Neuronal stem cell (in vitro differentiated cells): ENCODE data around the gene APLP2.

ENCODE experiments used
- DNase-seq: peaks from one replicate; pipeline ENCODE4 v3.0.0-alpha.2; 2013; ENCODE audit warnings: low spot score
- H2AFZ ChIP-seq: one replicate; pipeline ENCODE4 v1.6.1; 2013; ENCODE audit warnings: mild to moderate bottlenecking, low read length, inconsistent platforms
- H2AK5ac ChIP-seq: 2 replicates; pipeline ENCODE4 v1.6.1; 2013; ENCODE audit warnings: low read depth, mild to moderate bottlenecking, inconsistent platforms, low read length, moderate library complexity, mixed read lengths
- H2BK120ac ChIP-seq: 2 replicates; pipeline ENCODE4 v1.6.1; 2013; ENCODE audit warnings: low read depth, mild to moderate bottlenecking, inconsistent platforms, low read length, moderate library complexity, mixed read lengths
- H2BK12ac ChIP-seq: one replicate; pipeline ENCODE4 v1.6.1; 2013; ENCODE audit warnings: low read length, inconsistent platforms
- H2BK15ac ChIP-seq: 2 replicates; pipeline ENCODE4 v1.6.1; 2013; ENCODE audit warnings: mild to moderate bottlenecking, low read length, inconsistent platforms, mixed read lengths
- H2BK5ac ChIP-seq: one replicate; pipeline ENCODE4 v1.6.1; 2013; ENCODE audit warnings: inconsistent platforms, mild to moderate bottlenecking, low read length, moderate library complexity
- H3K14ac ChIP-seq: one replicate; pipeline ENCODE4 v1.6.1; 2013; ENCODE audit warnings: low read length, inconsistent platforms
- H3K18ac ChIP-seq: 2 replicates; pipeline ENCODE4 v1.6.1; 2013; ENCODE audit warnings: low read length, inconsistent platforms
- H3K23ac ChIP-seq: 2 replicates; pipeline ENCODE4 v1.6.1; 2013; ENCODE audit warnings: low read depth, mild to moderate bottlenecking, mixed read lengths, low read length, inconsistent platforms; ENCODE audit not compliant: poor library complexity
- H3K27ac ChIP-seq: replicated peaks from 3 replicates; pipeline ENCODE4 v1.5.1; 2013; ENCODE audit warnings: low read length, inconsistent platforms
- H3K27me3 ChIP-seq, 3 experiments: 2 replicates each; pipeline ENCODE4 v1.6.1; 2013; ENCODE audit warnings: low read length in 3 of 3, mild to moderate bottlenecking in 2 of 3, inconsistent platforms in 1 of 3, low read depth in 1 of 3, mixed read lengths in 1 of 3, moderate library complexity in 1 of 3; ENCODE audit not compliant: control insufficient read depth in 3 of 3, insufficient read depth in 3 of 3
- H3K36me3 ChIP-seq, 2 donors: replicated peaks in 1 of 2; 2 replicates each; pipeline ENCODE4 v1.6.1; 2013; ENCODE audit warnings: low read length in 2 of 2; ENCODE audit not compliant: control insufficient read depth in 2 of 2, insufficient read depth in 2 of 2
- H3K4ac ChIP-seq: 2 replicates; pipeline ENCODE4 v1.6.1; 2013; ENCODE audit warnings: inconsistent platforms, mild to moderate bottlenecking, low read length, moderate library complexity
- H3K4me1 ChIP-seq, 2 donors: 1 replicate in 1 of 2; 2 replicates in 1 of 2; pipeline ENCODE4 v1.6.1; 2013; ENCODE audit warnings: low read length in 2 of 2, low read depth in 1 of 2; ENCODE audit not compliant: control insufficient read depth in 2 of 2, insufficient read depth in 1 of 2
- H3K4me2 ChIP-seq: one replicate; pipeline ENCODE4 v1.6.1; 2013; ENCODE audit warnings: mild to moderate bottlenecking, low read length, inconsistent platforms; ENCODE audit not compliant: insufficient read depth, poor library complexity, severe bottlenecking
- H3K4me3 ChIP-seq, 2 donors: 2 replicates each; pipeline ENCODE4 v1.5.1; 2013; ENCODE audit warnings: low read length in 2 of 2, mild to moderate bottlenecking in 2 of 2, inconsistent platforms in 1 of 2, moderate library complexity in 1 of 2
- H3K79me1 ChIP-seq: one replicate; pipeline ENCODE4 v1.6.1; 2013; ENCODE audit warnings: low read depth, mild to moderate bottlenecking, inconsistent platforms, low read length, moderate library complexity
- H3K9ac ChIP-seq: one replicate; pipeline ENCODE4 v1.6.1; 2013; ENCODE audit warnings: mild to moderate bottlenecking, low read depth, low read length, inconsistent platforms; ENCODE audit not compliant: poor library complexity
- H3K9me3 ChIP-seq, 2 donors: replicated peaks in 1 of 2; 2 replicates each; pipeline versions ENCODE3 to v1.6.1; 2013; ENCODE audit warnings: low read length in 2 of 2, mild to moderate bottlenecking in 2 of 2, inconsistent platforms in 1 of 2, low read depth in 1 of 2, mixed read lengths in 1 of 2, moderate library complexity in 1 of 2; ENCODE audit not compliant: control insufficient read depth in 2 of 2, insufficient read depth in 1 of 2
- H4K8ac ChIP-seq: one replicate; pipeline ENCODE4 v1.6.1; 2013; ENCODE audit warnings: low read depth, mild to moderate bottlenecking, inconsistent platforms, low read length, moderate library complexity
- H4K91ac ChIP-seq: one replicate; pipeline ENCODE4 v1.6.1; 2013; ENCODE audit warnings: low read length, low read depth, mild to moderate bottlenecking, inconsistent platforms; ENCODE audit not compliant: poor library complexity
- WGBS, 2 donors: extraction: QIAGEN DNeasy Blood & Tissue Kit; methylation state at CpG; one replicate each; pipeline ENCODE4 v1.1.7; 2013; ENCODE audit warnings: missing lambda C conversion rate in 2 of 2, mixed read lengths in 1 of 2; ENCODE audit not compliant: insufficient read length in 2 of 2, insufficient replicate concordance in 1 of 2; ENCODE audit errors: extremely low coverage in 2 of 2; 5-methylcytosine and 5-hydroxymethylcytosine counted together

APLP2 gene

DNA sequence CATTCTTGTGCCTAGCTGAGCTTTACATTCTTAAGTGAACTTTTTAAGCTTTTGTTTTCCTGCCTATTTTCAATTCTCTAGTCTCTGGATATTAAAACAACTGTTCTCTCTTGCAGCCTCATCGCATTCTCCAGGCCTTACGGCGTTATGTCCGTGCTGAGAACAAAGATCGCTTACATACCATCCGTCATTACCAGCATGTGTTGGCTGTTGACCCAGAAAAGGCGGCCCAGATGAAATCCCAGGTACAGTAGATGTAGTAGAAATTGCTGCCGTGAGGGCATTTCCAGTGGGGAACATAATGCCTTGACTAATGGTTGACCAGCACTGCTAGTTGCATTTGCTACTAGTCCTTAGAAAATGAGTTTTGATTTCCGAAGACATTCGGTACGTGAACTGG is 60.2 kb downstream of the APLP2 start:
- Histone ChIP-seq H3K4me1 (no peaks in the 10 kb centered on the region), H4K91ac (no peak overlapping the region), H2BK120ac (no peak overlapping the region), H3K9ac (no peak overlapping the region), H3K4ac (no peak overlapping the region), H3K4me2 (no peak overlapping the region), H4K8ac (no peak overlapping the region), H3K4me3 (no peak overlapping the region), H2BK12ac (no peak overlapping the region), H2AK5ac (no peak overlapping the region), H3K14ac (no peak overlapping the region), H3K9me3 (peaks cover 3 to 6% of the 10 kb centered on the region in 2 donors), H3K27ac (no peak overlapping the region), H2BK5ac (no peak overlapping the region), H2BK15ac (no peak overlapping the region), H3K27me3 (no peaks in the 10 kb centered on the region), H3K18ac (no peak overlapping the region), H3K36me3 (peaks cover 60 to 99% of the 10 kb centered on the region in 2 donors), H3K23ac (no peak overlapping the region), H2AFZ (no peak overlapping the region), H3K79me1 (peaks cover 4% of the 10 kb centered on the region)
- DNase-seq: no peak
- no CpG with 5 or more reads among the region's 11 CpGs for WGBS, 2 donors

DNA sequence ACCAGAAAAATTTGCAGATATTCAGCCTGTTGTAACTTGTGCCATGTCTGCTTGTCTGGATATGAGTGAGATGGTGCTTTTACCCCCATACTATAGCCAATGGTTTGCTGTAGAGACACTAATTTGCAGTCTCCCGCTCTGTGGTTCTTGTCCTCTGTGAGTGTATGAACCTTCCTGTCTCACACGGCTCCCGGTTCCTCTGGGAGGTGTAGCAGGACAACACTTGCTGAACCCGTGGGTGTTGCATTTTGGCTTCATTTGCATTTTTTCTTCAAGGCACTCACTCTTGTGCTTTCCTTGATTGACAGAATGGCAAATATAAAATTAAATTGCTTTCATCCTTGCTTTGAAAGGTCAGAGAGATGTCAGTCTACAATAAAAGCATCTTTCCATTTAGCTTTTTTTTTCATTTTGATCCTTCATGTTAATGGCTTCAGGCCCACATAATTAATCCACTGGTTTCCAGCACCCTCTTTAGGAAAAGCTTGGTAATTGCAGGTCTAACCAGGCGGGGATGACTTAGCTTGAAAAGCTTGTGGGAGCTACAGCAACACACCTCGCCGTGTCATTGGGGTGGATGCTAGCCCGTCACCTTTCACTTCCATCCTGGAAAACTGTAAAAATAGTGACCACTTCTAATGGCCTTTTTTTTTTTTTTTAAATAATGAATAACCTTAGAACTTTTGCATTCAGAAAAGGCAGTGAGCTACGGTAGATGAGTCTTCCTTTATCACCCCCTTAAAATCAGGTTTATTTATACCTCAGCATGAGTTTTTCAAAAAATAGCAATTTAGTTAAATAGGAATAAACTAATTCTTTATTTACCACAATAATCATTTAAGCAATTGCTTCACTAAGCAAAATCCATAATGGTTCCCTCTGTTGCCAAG is 62.5 kb downstream of the APLP2 start:
- H3K4me1 ChIP-seq: no peaks in the 10 kb centered on the region
- H2BK15ac ChIP-seq: no peak overlapping the region
- no peak overlapping the region for H2BK5ac ChIP-seq
- no peak overlapping the region for H3K18ac ChIP-seq
- H3K4ac ChIP-seq: no peak overlapping the region
- H3K27me3 ChIP-seq: no peaks in the 10 kb centered on the region
- H4K8ac ChIP-seq: no peak overlapping the region
- H3K14ac ChIP-seq: no peak overlapping the region
- H3K36me3 ChIP-seq: peaks cover 63 to 99% of the 10 kb centered on the region in 2 donors
- no peak overlapping the region for H2AK5ac ChIP-seq
- H3K79me1 ChIP-seq: peaks cover 4% of the 10 kb centered on the region
- H3K4me2 ChIP-seq: no peak overlapping the region
- DNase-seq: peak; percentile 48
- H3K9me3 ChIP-seq: peaks cover 4 to 6% of the 10 kb centered on the region in 2 donors
- no peak overlapping the region for H2AFZ ChIP-seq
- no peak overlapping the region for H3K9ac ChIP-seq
- no peak overlapping the region for H3K27ac ChIP-seq
- no peak overlapping the region for H4K91ac ChIP-seq
- H3K4me3 ChIP-seq: no peak overlapping the region
- H2BK120ac ChIP-seq: no peak overlapping the region
- WGBS, 2 donors: no CpG with 5 or more reads among the region's 9 CpGs
- H3K23ac ChIP-seq: no peak overlapping the region
- H2BK12ac ChIP-seq: no peak overlapping the region

DNA sequence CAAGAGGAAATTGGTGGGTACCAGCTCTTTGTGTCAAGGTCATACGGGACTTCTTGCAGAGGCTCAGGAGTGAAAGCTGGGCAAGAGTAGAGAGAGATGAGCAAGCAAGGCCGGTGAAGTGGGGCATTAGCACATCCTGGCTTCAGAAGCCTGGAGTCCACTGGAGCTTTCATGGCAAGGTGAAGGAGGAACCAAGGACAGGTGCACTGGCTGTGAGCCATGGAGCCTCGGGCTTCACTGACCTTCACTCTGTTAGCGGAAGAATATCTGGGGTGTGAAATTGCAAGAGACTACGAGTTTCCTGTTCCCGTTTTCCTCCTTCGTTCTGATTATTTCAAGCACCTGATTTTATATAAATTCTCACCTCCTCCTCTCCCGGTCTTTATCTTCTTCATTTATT is 64.0 kb downstream of the APLP2 start:
- no peak overlapping the region for H2BK120ac ChIP-seq
- no peak overlapping the region for H3K4me2 ChIP-seq
- H3K27ac ChIP-seq: no peak overlapping the region
- H2AK5ac ChIP-seq: no peak overlapping the region
- H3K23ac ChIP-seq: no peak overlapping the region
- no peak overlapping the region for H3K9ac ChIP-seq
- H4K8ac ChIP-seq: no peak overlapping the region
- peaks cover 4% of the 10 kb centered on the region for H3K79me1 ChIP-seq
- H2AFZ ChIP-seq: no peak overlapping the region
- no peak overlapping the region for H3K18ac ChIP-seq
- no peak for DNase-seq
- no peak overlapping the region for H2BK12ac ChIP-seq
- no peak overlapping the region for H4K91ac ChIP-seq
- no peak overlapping the region for H2BK15ac ChIP-seq
- H3K4me1 ChIP-seq: no peaks in the 10 kb centered on the region
- peaks cover 63 to 96% of the 10 kb centered on the region in 2 donors for H3K36me3 ChIP-seq
- H3K9me3 ChIP-seq: peaks cover 5 to 6% of the 10 kb centered on the region in 2 donors
- no peak overlapping the region for H3K4ac ChIP-seq
- H2BK5ac ChIP-seq: no peak overlapping the region
- whole genome bisulfite sequencing, 2 donors: no CpG with 5 or more reads among the region's 8 CpGs
- H3K27me3 ChIP-seq: no peaks in the 10 kb centered on the region
- no peak overlapping the region for H3K14ac ChIP-seq
- H3K4me3 ChIP-seq: no peak overlapping the region

DNA sequence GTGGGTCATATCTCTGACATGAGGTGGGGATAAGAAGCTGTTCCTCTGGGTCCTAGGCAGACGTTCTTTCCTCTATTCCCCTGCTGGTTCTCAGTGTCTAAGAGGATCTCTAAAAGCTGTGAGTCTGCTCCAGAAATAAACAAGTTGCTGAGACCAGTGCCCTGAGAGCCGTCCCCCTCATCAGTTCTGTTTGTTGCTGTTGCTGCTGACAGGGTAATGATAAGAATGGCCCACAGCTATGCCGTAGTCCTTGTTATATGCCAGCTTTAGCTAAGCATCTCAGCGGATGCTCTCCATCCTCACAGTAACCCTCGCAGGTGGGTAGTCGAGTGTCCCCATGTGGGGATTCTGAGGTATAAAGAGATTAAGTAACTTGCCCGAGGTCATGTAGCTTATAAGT is 66.4 kb downstream of the APLP2 start:
- Histone ChIP-seq H3K14ac (no peak overlapping the region), H2AK5ac (no peak overlapping the region), H3K4me2 (no peak overlapping the region), H2BK5ac (no peak overlapping the region), H2AFZ (no peak overlapping the region), H3K4ac (no peak overlapping the region), H4K91ac (no peak overlapping the region), H4K8ac (no peak overlapping the region), H2BK12ac (no peak overlapping the region), H3K4me1 (no peaks in the 10 kb centered on the region), H3K9ac (no peak overlapping the region), H2BK15ac (no peak overlapping the region), H3K18ac (no peak overlapping the region), H3K9me3 (peaks cover 5 to 6% of the 10 kb centered on the region in 2 donors), H3K79me1 (peaks cover 4% of the 10 kb centered on the region), H3K36me3 (peaks cover 64 to 94% of the 10 kb centered on the region in 2 donors), H3K4me3 (no peak overlapping the region), H3K27ac (no peak overlapping the region), H3K27me3 (no peaks in the 10 kb centered on the region), H2BK120ac (no peak overlapping the region), H3K23ac (no peak overlapping the region)
- WGBS, 2 donors: no CpG with 5 or more reads among the region's 7 CpGs
- DNase-seq: no peak
